Adrenal gland (tissue), 12 donors: Measurements from ENCODE around the gene PCGF3. TPM values are rescaled to one million over a fixed set of nuclear protein-coding genes. Genes with fewer than 3 reads are reported as not detected.

ENCODE experiments used
- DNase-seq, 7 donors: peaks; one replicate each; pipeline ENCODE4 v3.0.0-alpha.2; 2019 to 2020
- H3K27ac ChIP-seq, 5 donors: fragments of 200-600 bp; sonication (generic) in 4 of 5; 1 replicate in 3 of 5; 2 replicates in 2 of 5; pipeline versions ENCODE4 v1.5.1 to v1.8.0; 2016 to 2020; ENCODE audit warnings: mild to moderate bottlenecking in 1 of 5
- H3K27me3 ChIP-seq: fragments of 200-600 bp; 2 replicates; pipeline ENCODE4 v1.8.0; 2021
- H3K36me3 ChIP-seq, 2 donors: fragments of 200-600 bp; replicated peaks in 1 of 2; 1 replicate in 1 of 2; 2 replicates in 1 of 2; pipeline versions ENCODE4 v1.5.1 to v1.8.0; 2018 to 2022
- H3K4me1 ChIP-seq, 2 donors: fragments of 200-600 bp; replicated peaks in 1 of 2; 1 replicate in 1 of 2; 2 replicates in 1 of 2; pipeline versions ENCODE4 v1.5.1 to v1.8.0; 2018 to 2021
- H3K4me3 ChIP-seq, 4 donors: fragments of 200-600 bp; sonication (generic) in 3 of 4; one replicate each; pipeline ENCODE4 v1.5.1; 2016 to 2018
- H3K9me3 ChIP-seq, 3 donors: fragments of 200-600 bp; sonication (generic) in 1 of 3; replicated peaks in 1 of 3; 1 replicate in 2 of 3; 2 replicates in 1 of 3; pipeline versions ENCODE4 v1.5.1 to v1.8.0; 2016 to 2021
- CTCF ChIP-seq, 6 experiments: fragments of 450-650 bp in 4 of 6; fragments of 200-600 bp in 2 of 6; sonication (generic) in 1 of 6; IDR thresholded peaks; 1 replicate in 5 of 6; 2 replicates in 1 of 6; pipeline versions ENCODE4 v1.5.1 to v1.8.0; 2016 to 2021; ENCODE audit warnings: antibody characterized with exemption in 6 of 6, mild to moderate bottlenecking in 2 of 6, moderate library complexity in 1 of 6
- POLR2A ChIP-seq, 2 donors: fragments of 450-650 bp; IDR thresholded peaks; one replicate each; pipeline ENCODE4 v1.6.1; 2017; ENCODE audit warnings: antibody characterized with exemption in 2 of 2, mild to moderate bottlenecking in 2 of 2, moderate library complexity in 1 of 2
- WGBS, 4 donors: extraction: QIAGEN DNeasy Blood & Tissue Kit in 2 of 4; methylation state at CpG; one replicate each; pipeline versions ENCODE4 v1.1.5 to v1.1.7; 2013 to 2017; 5-methylcytosine and 5-hydroxymethylcytosine counted together
- intact Hi-C, 2 donors: fragments of 100-400 bp; cut with DNase I; formaldehyde crosslinking; loops; one replicate each; pipeline versions ENCODE4 v1.14.1 to v1.15.0; 2022 to 2023
- polyA plus RNA-seq, 3 donors: library from polyadenylated mRNA; stranded (reverse); fragments of 200-250 nt in 2 of 3; fragments of 350-450 nt in 1 of 3; fragmentation: Illumina TruSeq in 1 of 3; extraction: RNeasy Lipid Tissue Mini Kit (QIAGEN cat#74804) in 1 of 3; gene quantifications; one replicate each; pipeline ENCODE4 v1.2.3, GENCODE V29; 2013 to 2014
- total RNA-seq, 9 donors: library from RNA; depleted of rRNA in 4 of 9; stranded (reverse); fragments of >200 nt in 4 of 9; fragments of 120-200 nt in 1 of 9; fragmentation: NEBNext Ultra II Directional in 1 of 9; extraction: Animal tissue kit (Norgen Biotek cat#: 25700) in 1 of 9; gene quantifications; one replicate each; pipeline versions ENCODE4 v1.1.0 to v1.2.4, GENCODE V29; 2013 to 2023
- donor health status: healthy with polysubstance abuse.
- donor health status: Bipolar disorder and iron deficiency.
- donor health status: DM: yes; HTN: yes; CAD: no.
- donor health status: DM: no; HTN: no; CAD: no.
- donor health status: DM: no; HTN: no; CAD: no.
- donor health status: DM: yes; HTN: yes; CAD: no.

Gene PCGF3
- total and polyA plus RNA-seq, 12 donors: 26.4 to 178 (median 70.7) TPM

GRCh38 chr4:661231-661630 is 44.4 kb upstream of the PCGF3 start:
- peaks cover 6% of the 10 kb centered on the region for H3K27me3 ChIP-seq
- intact Hi-C loops: no loop called here
- no peaks in the 10 kb centered on the region for H3K36me3 ChIP-seq
- TF ChIP-seq POLR2A (IDR thresholded peaks at IDR 0.05): no peak
- no peaks in the 10 kb centered on the region for H3K9me3 ChIP-seq
- no peaks in the 10 kb centered on the region for H3K4me1 ChIP-seq
- DNase-seq: no peak
- WGBS, 4 donors: 71 to 91% (median 84%) methylated on average over 3 of the region's 3 CpGs
- no peak overlapping the region for H3K27ac ChIP-seq
- no peak overlapping the region for H3K4me3 ChIP-seq

DNA sequence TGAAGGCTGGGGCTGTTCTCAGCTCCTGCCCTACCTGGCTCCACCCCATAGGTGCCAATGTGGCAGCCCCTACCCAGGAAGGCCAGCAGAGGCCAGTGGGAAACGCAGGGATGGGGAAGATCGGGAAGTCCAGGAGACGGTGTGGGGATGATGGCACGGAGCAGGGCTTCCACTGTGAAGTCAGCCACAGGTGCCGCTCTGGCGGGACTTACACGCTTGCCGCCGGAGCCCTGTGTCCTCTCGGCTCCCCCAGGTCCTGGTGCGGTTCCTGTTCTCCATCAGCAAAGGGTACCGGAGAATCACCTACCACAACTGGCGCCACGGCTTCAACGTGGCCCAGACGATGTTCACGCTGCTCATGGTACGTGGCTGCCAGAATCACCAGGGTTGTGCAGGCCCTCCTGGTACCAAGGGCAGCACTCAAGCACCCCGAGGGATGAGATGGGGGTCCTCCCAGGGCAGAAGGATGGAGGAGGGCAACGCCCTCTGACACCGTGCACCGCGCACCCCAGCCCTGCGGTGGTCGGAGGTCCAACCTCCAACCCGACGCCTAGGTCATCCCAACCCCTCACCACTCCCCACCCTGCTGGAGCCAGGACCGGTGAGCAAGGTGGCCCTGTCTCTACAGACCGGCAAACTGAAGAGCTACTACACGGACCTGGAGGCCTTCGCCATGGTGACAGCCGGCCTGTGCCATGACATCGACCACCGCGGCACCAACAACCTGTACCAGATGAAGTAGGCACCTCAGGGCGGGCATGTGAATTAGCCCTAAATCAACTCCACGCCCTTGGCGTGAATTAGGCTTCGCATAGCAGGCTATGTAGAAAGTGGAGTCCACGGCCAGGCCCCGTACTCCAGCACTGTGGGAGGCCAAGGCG is 43.5 kb upstream of the PCGF3 start:
- TF ChIP-seq POLR2A (IDR thresholded peaks at IDR 0.05) (no peak), CTCF (IDR thresholded peaks at IDR 0.05) (no peak)

DNA sequence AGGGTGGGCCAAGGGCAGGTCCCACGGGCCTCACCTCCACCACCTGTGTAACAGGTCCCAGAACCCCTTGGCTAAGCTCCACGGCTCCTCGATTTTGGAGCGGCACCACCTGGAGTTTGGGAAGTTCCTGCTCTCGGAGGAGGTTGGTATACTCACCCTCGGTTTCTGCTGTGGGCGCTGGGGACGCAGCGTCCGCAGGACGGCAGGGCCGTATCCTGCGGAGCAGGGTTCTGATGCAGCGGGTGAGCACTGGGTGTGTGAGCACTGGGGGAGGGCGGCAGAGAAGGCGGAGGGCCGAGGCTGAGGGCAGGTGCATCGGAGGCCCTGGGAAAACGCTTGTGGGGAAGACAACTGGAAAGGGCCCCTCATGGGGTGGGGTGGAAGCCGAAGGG is 42.6 kb upstream of the PCGF3 start:
- no peak for TF ChIP-seq CTCF (IDR thresholded peaks at IDR 0.05)
- TF ChIP-seq POLR2A (IDR thresholded peaks at IDR 0.05): no peak
- H3K9me3 ChIP-seq: no peaks in the 10 kb centered on the region
- WGBS, 4 donors: 44 to 76% (median 47%) methylated on average over 3 to 20 of the region's 20 CpGs
- H3K4me1 ChIP-seq: no peaks in the 10 kb centered on the region
- H3K27me3 ChIP-seq: peaks cover 6% of the 10 kb centered on the region
- intact Hi-C loops: no loop called here
- peak in 1 of 7 donors; percentile 12 for DNase-seq
- H3K36me3 ChIP-seq: no peaks in the 10 kb centered on the region
- no peak overlapping the region for H3K27ac ChIP-seq
- peak overlapping the region in 1 of 4 donors; percentile 55 for H3K4me3 ChIP-seq

More for the DNA sequence above, 43.5 kb upstream of the PCGF3 start:
- no peaks in the 10 kb centered on the region for H3K9me3 ChIP-seq
- H3K4me3 ChIP-seq: no peak overlapping the region
- 87 to 95% (median 93%) methylated on average over 28 to 42 of the region's 42 CpGs for WGBS, 4 donors
- H3K36me3 ChIP-seq: no peaks in the 10 kb centered on the region
- H3K4me1 ChIP-seq: no peaks in the 10 kb centered on the region
- intact Hi-C loops: no loop called here
- H3K27ac ChIP-seq: no peak overlapping the region
- DNase-seq: peak in 1 of 7 donors; percentile 11
- peaks cover 6% of the 10 kb centered on the region for H3K27me3 ChIP-seq

DNA sequence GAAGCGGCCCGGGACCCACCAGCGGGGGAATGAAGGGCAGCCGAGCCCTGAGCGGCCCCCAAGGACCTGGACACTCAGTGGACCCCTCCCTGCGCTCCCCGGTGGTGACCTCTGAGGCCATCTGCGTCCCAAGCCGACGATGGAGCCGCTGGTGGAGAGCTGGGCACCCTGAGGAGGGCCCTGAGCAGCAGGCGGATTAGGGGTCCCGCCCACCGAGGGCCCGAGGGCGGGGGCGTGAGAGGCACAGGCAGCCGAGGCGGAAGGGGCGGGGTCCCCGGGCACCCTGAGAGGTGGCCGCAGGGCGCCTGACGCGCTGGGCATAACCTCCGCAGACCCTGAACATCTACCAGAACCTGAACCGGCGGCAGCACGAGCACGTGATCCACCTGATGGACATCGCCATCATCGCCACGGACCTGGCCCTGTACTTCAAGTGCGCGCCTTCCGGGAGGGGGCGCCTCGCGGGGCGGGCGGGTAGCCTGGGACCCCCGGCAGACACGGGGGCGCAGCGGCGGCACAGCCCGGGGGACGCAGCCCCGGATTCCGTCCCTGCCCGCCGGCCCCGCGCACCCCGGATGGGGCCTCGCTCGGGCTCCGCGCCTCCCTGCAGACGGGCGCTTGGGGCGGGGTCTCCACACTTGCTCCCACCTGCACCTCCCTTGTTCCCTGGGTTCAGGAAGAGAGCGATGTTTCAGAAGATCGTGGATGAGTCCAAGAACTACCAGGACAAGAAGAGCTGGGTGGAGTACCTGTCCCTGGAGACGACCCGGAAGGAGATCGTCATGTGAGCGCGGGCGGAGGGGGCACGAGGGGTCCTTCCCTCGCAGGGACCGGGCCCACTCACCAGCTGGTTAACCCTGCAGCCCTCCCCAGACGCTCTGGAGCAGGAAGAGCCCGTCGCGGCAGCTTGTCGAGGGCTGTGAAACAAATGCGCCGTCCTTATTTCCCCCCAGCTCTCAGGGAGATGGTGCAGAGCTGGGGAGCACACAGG is 41.9 kb upstream of the PCGF3 start:
- TF ChIP-seq POLR2A (IDR thresholded peaks at IDR 0.05) (no peak), CTCF (IDR thresholded peaks at IDR 0.05) (no peak)
- WGBS, 4 donors: 1 to 3% (median 2%) methylated on average over 32 to 80 of the region's 80 CpGs; no CpG with 5 or more reads in 1 of the 4 donors
- H3K27ac ChIP-seq: peak overlapping the region in 1 of 5 donors; percentile 59
- H3K36me3 ChIP-seq: no peaks in the 10 kb centered on the region
- DNase-seq: peak in 4 of 7 donors; percentile 20 to 66 (median 30)
- peak overlapping the region in 2 of 4 donors; percentile 26 to 55 for H3K4me3 ChIP-seq
- intact Hi-C loops: no loop called here
- H3K4me1 ChIP-seq: no peaks in the 10 kb centered on the region
- peaks cover 6% of the 10 kb centered on the region for H3K27me3 ChIP-seq
- no peaks in the 10 kb centered on the region for H3K9me3 ChIP-seq
